IPS-15b (cell line): ENCODE data around the gene PFN4.

Experiments
- H3K27me3 ChIP-seq: one replicate; pipeline ENCODE4 v1.6.1; 2013; ENCODE audit warnings: low read length; ENCODE audit not compliant: control insufficient read depth, insufficient read depth
- H3K36me3 ChIP-seq: one replicate; pipeline ENCODE4 v1.6.1; 2013; ENCODE audit warnings: low read length; ENCODE audit not compliant: control insufficient read depth, insufficient read depth
- H3K4me1 ChIP-seq: one replicate; pipeline ENCODE4 v1.6.1; 2013; ENCODE audit warnings: mild to moderate bottlenecking, low read length; ENCODE audit not compliant: control insufficient read depth, insufficient read depth
- H3K4me3 ChIP-seq: one replicate; pipeline ENCODE4 v1.5.1; 2013; ENCODE audit warnings: low read depth, low read length
- H3K9ac ChIP-seq: one replicate; pipeline ENCODE4 v1.6.1; 2013; ENCODE audit warnings: low read depth, mild to moderate bottlenecking, low read length
- H3K9me3 ChIP-seq: one replicate; pipeline ENCODE4 v1.6.1; 2013; ENCODE audit warnings: mild to moderate bottlenecking, low read length; ENCODE audit not compliant: control insufficient read depth, insufficient read depth

PFN4 gene

DNA sequence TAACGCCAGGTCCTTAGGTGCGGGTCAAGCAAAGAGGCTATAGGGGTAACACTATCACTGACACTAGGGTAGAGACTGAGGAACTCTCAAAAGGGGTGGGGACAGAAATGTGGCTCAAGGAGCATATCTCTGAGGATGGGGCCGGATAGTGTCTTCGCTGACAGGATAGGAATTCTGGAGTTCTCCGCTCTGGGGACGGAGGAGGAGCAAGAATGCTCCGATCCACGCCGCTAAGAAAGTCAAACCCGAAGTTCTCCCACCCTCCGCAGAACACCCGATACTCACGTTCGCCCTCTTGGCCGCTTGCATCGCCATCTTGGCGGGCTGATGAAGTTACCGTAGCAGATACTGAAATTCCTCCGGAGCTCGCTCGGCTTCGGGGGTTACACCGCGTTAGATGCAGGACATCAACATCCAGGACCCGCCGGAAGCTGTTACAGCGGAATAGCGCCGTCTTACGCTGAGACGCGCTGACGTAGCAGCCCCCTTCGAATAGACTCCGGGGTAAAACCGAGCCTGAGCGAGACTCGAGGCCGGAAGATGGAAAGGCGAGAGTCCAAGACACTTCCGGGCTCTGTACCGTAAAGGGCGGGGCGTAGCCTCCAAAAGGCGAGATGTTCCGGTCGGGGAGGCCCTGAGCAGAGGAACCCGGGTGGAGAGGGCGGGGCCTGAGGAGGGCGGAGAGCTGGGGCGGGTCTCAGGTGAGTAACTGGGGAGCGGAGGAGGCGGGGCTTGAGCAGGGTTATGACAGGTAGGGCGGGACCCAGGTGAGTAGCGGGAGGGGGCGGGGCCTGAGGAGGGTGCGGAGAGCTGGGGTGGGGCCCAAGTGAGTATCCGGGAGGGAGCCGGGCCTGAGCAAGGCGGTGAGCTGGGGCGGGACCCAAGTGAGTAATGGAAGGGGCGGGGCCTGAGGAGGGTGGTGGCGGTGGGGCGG, 47.0 kb downstream of the PFN4 start, which contains the start of gene SF3B6:
SF3B6 (minus strand) TSS at position 412 of the 934 bp plus-strand sequence; CDS start at position 315, 97 bp downstream.
- Histone ChIP-seq H3K4me1 (no peaks in the 10 kb centered on the region), H3K4me3 (peak within 1 kb of the TSS; percentile 100), H3K27me3 (no peaks in the 10 kb centered on the region), H3K36me3 (peaks cover 6% of the 10 kb centered on the region), H3K9ac (peak within 1 kb of the TSS; percentile 96), H3K9me3 (no peaks in the 10 kb centered on the region)

DNA sequence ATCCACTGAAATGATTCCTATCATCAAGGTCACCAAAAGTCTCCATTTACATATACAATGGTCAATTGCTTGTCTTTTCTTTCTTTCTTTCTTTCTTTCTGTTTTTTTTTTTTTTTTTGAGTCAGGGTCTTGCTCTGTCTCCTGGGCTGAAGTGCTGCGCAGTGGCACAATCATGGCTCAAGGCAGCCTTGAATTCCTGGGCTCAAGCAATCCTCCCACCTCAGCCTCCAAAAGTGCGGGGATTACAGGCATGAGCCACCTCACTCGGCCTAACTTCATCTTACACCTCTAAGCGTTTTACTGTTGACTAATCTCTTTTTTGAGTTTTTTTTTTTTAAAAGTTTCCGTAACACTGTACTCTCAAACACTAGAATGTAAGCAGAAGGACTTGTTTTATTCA, 47.9 kb downstream of the PFN4 start:
- H3K4me1 ChIP-seq: no peaks in the 10 kb centered on the region
- no peaks in the 10 kb centered on the region for H3K9me3 ChIP-seq
- peak overlapping the region; percentile 100 for H3K4me3 ChIP-seq
- peaks cover 6% of the 10 kb centered on the region for H3K36me3 ChIP-seq
- peak overlapping the region; percentile 96 for H3K9ac ChIP-seq
- H3K27me3 ChIP-seq: no peaks in the 10 kb centered on the region

DNA sequence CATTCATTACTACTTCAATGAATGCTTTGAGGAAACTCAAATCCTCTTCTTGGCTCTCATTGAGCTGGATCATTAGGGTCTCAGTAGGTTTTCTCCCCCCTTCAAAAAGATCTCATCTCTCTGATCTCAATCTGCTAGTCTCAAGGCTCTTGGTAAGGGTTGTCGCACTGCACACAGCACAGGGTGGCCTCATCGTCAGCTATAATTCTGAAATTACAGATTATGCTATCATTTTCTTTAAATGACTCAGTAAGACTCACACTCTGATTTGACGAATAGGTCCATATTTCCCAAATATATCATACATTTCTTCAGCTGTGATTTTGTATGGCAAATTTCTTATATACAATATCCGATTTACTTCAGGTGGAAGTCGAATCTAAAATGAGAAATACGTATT, 49.3 kb downstream of the PFN4 start:
- Histone ChIP-seq H3K9ac (no peak overlapping the region), H3K27me3 (no peaks in the 10 kb centered on the region), H3K9me3 (no peaks in the 10 kb centered on the region), H3K4me1 (no peaks in the 10 kb centered on the region), H3K4me3 (no peak overlapping the region), H3K36me3 (peaks cover 6% of the 10 kb centered on the region)

- H3K4me3 ChIP-seq: no peak overlapping the region
- H3K36me3 ChIP-seq: peaks cover 6% of the 10 kb centered on the region
- no peaks in the 10 kb centered on the region for H3K4me1 ChIP-seq
- no peaks in the 10 kb centered on the region for H3K9me3 ChIP-seq
- H3K9ac ChIP-seq: no peak overlapping the region
- H3K27me3 ChIP-seq: no peaks in the 10 kb centered on the region
These were observed 50.9 kb downstream of the PFN4 start for GRCh38 chr2:24072259-24072658.

- Histone ChIP-seq H3K9me3 (no peaks in the 10 kb centered on the region), H3K36me3 (peaks cover 11% of the 10 kb centered on the region), H3K4me1 (no peaks in the 10 kb centered on the region), H3K4me3 (no peak overlapping the region), H3K27me3 (no peaks in the 10 kb centered on the region), H3K9ac (no peak overlapping the region)
These were observed 57.8 kb downstream of the PFN4 start for GRCh38 chr2:24065341-24065740.
